CD14-positive monocyte (primary cell): ENCODE results near the gene MAD1L1. TPM values are rescaled to one million over a fixed set of nuclear protein-coding genes. Genes with fewer than 3 reads are reported as not detected.

Experiments
- DNase-seq, 3 donors: peaks; one replicate each; pipeline ENCODE4 v3.0.0-alpha.2; 2011 to 2022
- H2AFZ ChIP-seq: 2 replicates; pipeline ENCODE4 v1.6.0; 2012; ENCODE audit warnings: mild to moderate bottlenecking, low read depth, low read length, inconsistent platforms; ENCODE audit not compliant: insufficient read depth, poor library complexity, severe bottlenecking
- H3K27ac ChIP-seq, 2 donors: 1 replicate in 1 of 2; 2 replicates in 1 of 2; pipeline ENCODE4 v1.5.1; 2012 to 2013; ENCODE audit warnings: low read length in 2 of 2, control low read depth in 1 of 2, inconsistent platforms in 1 of 2, low read depth in 1 of 2, mild to moderate bottlenecking in 1 of 2
- H3K27me3 ChIP-seq, 2 donors: one replicate each; pipeline versions ENCODE4 v1.6.0 to v1.6.1; 2011 to 2013; ENCODE audit warnings: low read length in 2 of 2; ENCODE audit not compliant: control insufficient read depth in 2 of 2, insufficient read depth in 2 of 2
- H3K36me3 ChIP-seq, 2 donors: replicated peaks in 1 of 2; 1 replicate in 1 of 2; 2 replicates in 1 of 2; pipeline versions ENCODE4 v1.5.1 to v1.6.1; 2012 to 2013; ENCODE audit warnings: low read length in 2 of 2, control low read depth in 1 of 2, inconsistent platforms in 1 of 2, mild to moderate bottlenecking in 1 of 2; ENCODE audit not compliant: insufficient read depth in 2 of 2, control insufficient read depth in 1 of 2
- H3K4me1 ChIP-seq, 2 donors: 1 replicate in 1 of 2; 2 replicates in 1 of 2; pipeline versions ENCODE4 v1.5.1 to v1.6.1; 2012 to 2013; ENCODE audit warnings: low read length in 2 of 2, control low read depth in 1 of 2, inconsistent platforms in 1 of 2, mild to moderate bottlenecking in 1 of 2, moderate library complexity in 1 of 2; ENCODE audit not compliant: insufficient read depth in 2 of 2, control insufficient read depth in 1 of 2
- H3K4me2 ChIP-seq: replicated peaks from 2 replicates; pipeline ENCODE3; 2012; ENCODE audit warnings: low read length, moderate library complexity, mild to moderate bottlenecking; ENCODE audit not compliant: poor library complexity, severe bottlenecking; ENCODE audit errors: extremely low read depth
- H3K4me3 ChIP-seq, 3 experiments: fragments of 200-600 bp in 1 of 3; sonication (generic) in 1 of 3; replicated peaks in 1 of 3; 1 replicate in 2 of 3; 2 replicates in 1 of 3; pipeline ENCODE4 v1.5.1; 2011 to 2013; ENCODE audit warnings: low read length in 3 of 3, mild to moderate bottlenecking in 3 of 3, control low read depth in 2 of 3, low read depth in 2 of 3, inconsistent platforms in 1 of 3, moderate library complexity in 1 of 3
- H3K79me2 ChIP-seq: 2 replicates; pipeline ENCODE4 v1.6.0; 2012; ENCODE audit warnings: mild to moderate bottlenecking, control low read depth, inconsistent platforms, low read length, moderate library complexity; ENCODE audit not compliant: insufficient read depth
- H3K9ac ChIP-seq: 2 replicates; pipeline ENCODE4 v1.6.0; 2017; ENCODE audit warnings: low read length, mild to moderate bottlenecking; ENCODE audit not compliant: insufficient read depth, poor library complexity, severe bottlenecking
- H3K9me3 ChIP-seq, 2 donors: replicated peaks in 1 of 2; 1 replicate in 1 of 2; 2 replicates in 1 of 2; pipeline versions ENCODE4 v1.5.1 to v1.6.1; 2012 to 2013; ENCODE audit warnings: low read length in 2 of 2, control low read depth in 1 of 2; ENCODE audit not compliant: control insufficient read depth in 1 of 2, insufficient read depth in 1 of 2
- H4K20me1 ChIP-seq: 2 replicates; pipeline ENCODE4 v1.6.0; 2012; ENCODE audit warnings: mild to moderate bottlenecking, low read length, control low read depth, moderate library complexity; ENCODE audit not compliant: insufficient read depth
- H3K27ac Mint-ChIP-seq, 7 donors: one replicate each; pipeline ENCODE4 v1.8.0; 2020; ENCODE audit warnings: mild to moderate bottlenecking in 7 of 7, mixed read lengths in 7 of 7, moderate library complexity in 6 of 7, inconsistent platforms in 2 of 7
- H3K27me3 Mint-ChIP-seq, 3 donors: one replicate each; pipeline ENCODE4 v1.8.0; 2021 to 2022; ENCODE audit warnings: low read depth in 3 of 3, mild to moderate bottlenecking in 3 of 3, mixed read lengths in 3 of 3, moderate library complexity in 3 of 3, inconsistent platforms in 1 of 3
- H3K36me3 Mint-ChIP-seq, 2 donors: one replicate each; pipeline ENCODE4 v1.8.0; 2020; ENCODE audit warnings: mixed read lengths in 2 of 2, inconsistent platforms in 1 of 2, mild to moderate bottlenecking in 1 of 2
- H3K4me1 Mint-ChIP-seq: one replicate; pipeline ENCODE4 v1.8.0; 2020; ENCODE audit warnings: mild to moderate bottlenecking, mixed read lengths
- H3K4me3 Mint-ChIP-seq, 2 donors: one replicate each; pipeline ENCODE4 v1.8.0; 2020; ENCODE audit warnings: mild to moderate bottlenecking in 2 of 2, mixed read lengths in 2 of 2, moderate library complexity in 1 of 2
- H3K9me3 Mint-ChIP-seq, 7 donors: one replicate each; pipeline ENCODE4 v1.8.0; 2020 to 2022; ENCODE audit warnings: mixed read lengths in 7 of 7, mild to moderate bottlenecking in 6 of 7, moderate library complexity in 6 of 7, inconsistent platforms in 2 of 7
- WGBS: methylation state at CpG from one replicate; pipeline ENCODE4 v1.1.5; 2013; ENCODE audit warnings: missing lambda C conversion rate; ENCODE audit not compliant: insufficient coverage; 5-methylcytosine and 5-hydroxymethylcytosine counted together
- intact Hi-C, 2 donors: fragments of 100-400 bp; cut with micrococcal nuclease; formaldehyde crosslinking; loops; one replicate each; pipeline versions ENCODE4 v1.15.0 to v1.15.1; 2023
- polyA plus RNA-seq, 3 donors: library from polyadenylated mRNA; depleted of rRNA in 1 of 3; unstranded in 2 of 3; stranded (reverse) in 1 of 3; fragments of 300-500 nt in 2 of 3; fragments of >200 nt in 1 of 3; fragmentation: Illumina TruSeq in 2 of 3; gene quantifications; 1 replicate in 2 of 3; 2 replicates in 1 of 3; pipeline ENCODE4 v1.2.3, GENCODE V29; 2012 to 2021
- TF ChIP-seq, protein P1 (sequence below): fragments of 200-600 bp; IDR thresholded peaks from one replicate; pipeline ENCODE4 v1.8.0; 2022; ENCODE audit warnings: antibody characterized with exemption, mild to moderate bottlenecking

The MAD1L1 gene
- polyA plus RNA-seq, 3 donors: 22.0 to 39.4 (median 33.2) TPM

GRCh38 chr7:1944619-1945210 is 288.0 kb downstream of the MAD1L1 start:
- H3K4me3 ChIP-seq: no peak overlapping the region
- H3K9ac ChIP-seq: no peak overlapping the region
- no peak overlapping the region for H3K27ac ChIP-seq
- no peak overlapping the region for H2AFZ ChIP-seq
- over 99% methylated on average over 16 of the region's 21 CpGs for WGBS
- no peaks in the 10 kb centered on the region for H4K20me1 ChIP-seq
- H3K9me3 ChIP-seq: no peaks in the 10 kb centered on the region
- Mint-ChIP-seq H3K27me3 (peaks cover 0 to 3% (median 2%) of the 10 kb centered on the region in 3 donors), H3K4me3 (no peak overlapping the region), H3K9me3 (no peaks in the 10 kb centered on the region), H3K27ac (peak overlapping the region in 1 of 7 donors; percentile 13), H3K36me3 (peaks cover 8 to 19% of the 10 kb centered on the region in 2 donors), H3K4me1 (peaks cover 65% of the 10 kb centered on the region)
- H3K4me1 ChIP-seq: peaks cover 36 to 73% of the 10 kb centered on the region in 2 donors
- H3K79me2 ChIP-seq: peaks cover 5% of the 10 kb centered on the region
- H3K36me3 ChIP-seq: no peaks in the 10 kb centered on the region
- H3K27me3 ChIP-seq: no peaks in the 10 kb centered on the region
- intact Hi-C loops: loop anchor here in 1 of 2 donors (10.0 kb wide), 1 partner anchor 70 kb away; no protein-coding TSS in a partner anchor
- TF ChIP-seq, protein P1, sequence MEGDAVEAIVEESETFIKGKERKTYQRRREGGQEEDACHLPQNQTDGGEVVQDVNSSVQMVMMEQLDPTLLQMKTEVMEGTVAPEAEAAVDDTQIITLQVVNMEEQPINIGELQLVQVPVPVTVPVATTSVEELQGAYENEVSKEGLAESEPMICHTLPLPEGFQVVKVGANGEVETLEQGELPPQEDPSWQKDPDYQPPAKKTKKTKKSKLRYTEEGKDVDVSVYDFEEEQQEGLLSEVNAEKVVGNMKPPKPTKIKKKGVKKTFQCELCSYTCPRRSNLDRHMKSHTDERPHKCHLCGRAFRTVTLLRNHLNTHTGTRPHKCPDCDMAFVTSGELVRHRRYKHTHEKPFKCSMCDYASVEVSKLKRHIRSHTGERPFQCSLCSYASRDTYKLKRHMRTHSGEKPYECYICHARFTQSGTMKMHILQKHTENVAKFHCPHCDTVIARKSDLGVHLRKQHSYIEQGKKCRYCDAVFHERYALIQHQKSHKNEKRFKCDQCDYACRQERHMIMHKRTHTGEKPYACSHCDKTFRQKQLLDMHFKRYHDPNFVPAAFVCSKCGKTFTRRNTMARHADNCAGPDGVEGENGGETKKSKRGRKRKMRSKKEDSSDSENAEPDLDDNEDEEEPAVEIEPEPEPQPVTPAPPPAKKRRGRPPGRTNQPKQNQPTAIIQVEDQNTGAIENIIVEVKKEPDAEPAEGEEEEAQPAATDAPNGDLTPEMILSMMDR: no peak
- no peak for DNase-seq
- no peak overlapping the region for H3K4me2 ChIP-seq

DNA sequence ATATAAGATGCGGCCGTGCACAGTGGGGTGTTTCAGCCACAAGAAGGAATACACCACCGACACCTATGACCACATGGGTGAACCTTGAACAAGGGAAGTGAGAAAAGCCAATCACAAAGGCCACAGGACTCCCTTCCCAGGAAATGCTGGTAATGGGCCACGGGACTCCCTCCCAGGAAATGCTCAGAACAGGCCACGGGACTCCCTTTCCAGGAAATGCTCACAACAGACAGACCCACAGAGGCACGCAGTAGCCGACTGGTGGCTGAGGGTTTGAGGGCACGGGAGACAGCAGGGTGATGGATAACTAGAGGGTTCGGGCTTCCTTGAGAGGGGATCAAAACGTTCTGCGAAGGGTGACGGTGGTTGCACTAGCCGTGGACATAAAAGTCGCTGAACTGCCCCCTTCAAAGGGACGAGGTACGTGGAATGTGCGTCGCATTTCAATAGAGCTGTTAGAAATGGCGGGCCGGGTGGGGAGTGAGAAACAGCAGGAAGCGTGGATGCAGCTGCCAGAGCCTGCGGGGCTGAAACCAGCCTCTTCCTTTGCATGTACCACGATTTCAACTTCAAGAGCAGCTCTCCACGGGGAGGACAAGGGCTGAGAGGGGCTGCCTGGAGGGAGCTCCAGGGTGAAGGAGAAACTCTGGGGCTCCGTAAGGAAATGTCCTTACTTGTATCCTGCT is 288.7 kb downstream of the MAD1L1 start:
- peak overlapping the region in 2 of 7 donors; percentile 13 to 26 for H3K27ac Mint-ChIP-seq
- no peak for DNase-seq
- no peak overlapping the region for H3K4me3 ChIP-seq
- H3K4me1 Mint-ChIP-seq: peaks cover 65% of the 10 kb centered on the region
- no peak overlapping the region for H3K4me2 ChIP-seq
- TF ChIP-seq, protein P1: no peak
- H3K36me3 Mint-ChIP-seq: peaks cover 8 to 17% of the 10 kb centered on the region in 2 donors
- H4K20me1 ChIP-seq: no peaks in the 10 kb centered on the region
- H3K4me1 ChIP-seq: peaks cover 43 to 73% of the 10 kb centered on the region in 2 donors
- no peaks in the 10 kb centered on the region for H3K27me3 ChIP-seq
- H3K36me3 ChIP-seq: no peaks in the 10 kb centered on the region
- no peak overlapping the region for H3K27ac ChIP-seq
- H3K9me3 Mint-ChIP-seq: no peaks in the 10 kb centered on the region
- no peak overlapping the region for H3K4me3 Mint-ChIP-seq
- H3K27me3 Mint-ChIP-seq: peaks cover 0 to 4% (median 2%) of the 10 kb centered on the region in 3 donors
- no peak overlapping the region for H2AFZ ChIP-seq
- no peaks in the 10 kb centered on the region for H3K9me3 ChIP-seq
- peaks cover 12% of the 10 kb centered on the region for H3K79me2 ChIP-seq
- intact Hi-C loops: loop anchor here in 1 of 2 donors (10.0 kb wide), 1 partner anchor 71 kb away; no protein-coding TSS in a partner anchor
- WGBS: 87% methylated on average over 16 of the region's 25 CpGs
- no peak overlapping the region for H3K9ac ChIP-seq
